ENCODE measurements around the gene DLG3. TPM values are rescaled to one million over a fixed set of nuclear protein-coding genes. Genes with fewer than 3 reads are reported as not detected.
"Not testable (repeated sequence)": the region's sequence is repeated elsewhere in the genome, so short reads cannot be mapped to it uniquely, and the experiment has no call there.

Gene DLG3
- total RNA-seq, result 10 to 100 TPM in 1 of 2 donors, 1 to 10 TPM in 1; 9.5 to 13.2 TPM

GRCh38 chrX:70444326-70444945, at the start of gene DLG3:
Gene DLG3, plus strand, starts transcription at chrX:70444835. Its CDS starts 367 bp downstream, at chrX:70445202.
- H3K27me3 Mint-ChIP-seq, result peaks cover 23 to 33% of the 10 kb centered on the region in 2 donors
- DNase-seq (ENCODE audit: low spot score) (no peak), ATAC-seq (peak; percentile 50 to 75)
- H3K4me3 Mint-ChIP-seq, result peak within 1 kb of the TSS; percentile 57
- no peak within 1 kb of the TSS for H3K27ac Mint-ChIP-seq
- H3K36me3 Mint-ChIP-seq, result no peaks in the 10 kb centered on the region
- no peaks in the 10 kb centered on the region for H3K9me3 Mint-ChIP-seq
- H3K4me1 Mint-ChIP-seq (ENCODE audit: low read depth in 2 of 2), result peaks cover 5% of the 10 kb centered on the region in 2 donors

GRCh38 chrX:70398899-70399298, 45.7 kb upstream of the DLG3 start:
- DNase-seq (ENCODE audit: low spot score) (no peak), ATAC-seq (peak; percentile 79)
- peak overlapping the region in 1 of 2 donors; percentile 17 for H3K27ac Mint-ChIP-seq
- H3K27me3 Mint-ChIP-seq, result no peaks in the 10 kb centered on the region
- no peak overlapping the region for H3K4me3 Mint-ChIP-seq
- H3K4me1 Mint-ChIP-seq (ENCODE audit: low read depth in 2 of 2), result peaks cover 2 to 10% of the 10 kb centered on the region in 2 donors
- H3K36me3 Mint-ChIP-seq, result no peaks in the 10 kb centered on the region
- no peaks in the 10 kb centered on the region for H3K9me3 Mint-ChIP-seq

GRCh38 chrX:70400181-70400580, 44.5 kb upstream of the DLG3 start:
- not testable (repeated sequence) for H3K27ac Mint-ChIP-seq

GRCh38 chrX:70402721-70403120, 41.9 kb upstream of the DLG3 start:
- Mint-ChIP-seq H3K36me3 (no peaks in the 10 kb centered on the region), H3K27ac (no peak overlapping the region)

More at GRCh38 chrX:70400181-70400580, 44.5 kb upstream of the DLG3 start:
- ATAC-seq; H3K27me3 Mint-ChIP-seq; DNase-seq (ENCODE audit: low spot score); H3K36me3 Mint-ChIP-seq; H3K9me3 Mint-ChIP-seq; H3K4me3 Mint-ChIP-seq: not testable (repeated sequence)
- H3K4me1 Mint-ChIP-seq (ENCODE audit: low read depth in 2 of 2), result peaks cover 2 to 10% of the 10 kb centered on the region in 2 donors

GRCh38 chrX:70405003-70405402, 39.6 kb upstream of the DLG3 start:
- DNase-seq (ENCODE audit: low spot score), result no peak
- Mint-ChIP-seq H3K27me3 (no peaks in the 10 kb centered on the region), H3K4me3 (no peak overlapping the region), H3K4me1 (ENCODE audit: low read depth in 2 of 2) (no peaks in the 10 kb centered on the region), H3K27ac (no peak overlapping the region), H3K9me3 (no peaks in the 10 kb centered on the region), H3K36me3 (no peaks in the 10 kb centered on the region)
- ATAC-seq, result no peak

More at GRCh38 chrX:70402721-70403120, 41.9 kb upstream of the DLG3 start:
- H3K4me1 Mint-ChIP-seq (ENCODE audit: low read depth in 2 of 2), result peaks cover 2 to 10% of the 10 kb centered on the region in 2 donors
- DNase-seq (ENCODE audit: low spot score) (no peak), ATAC-seq (no peak)
- no peaks in the 10 kb centered on the region for H3K27me3 Mint-ChIP-seq
- no peaks in the 10 kb centered on the region for H3K9me3 Mint-ChIP-seq
- no peak overlapping the region for H3K4me3 Mint-ChIP-seq

GRCh38 chrX:70410921-70411320, 33.7 kb upstream of the DLG3 start:
- no peak overlapping the region for H3K4me3 Mint-ChIP-seq
- no peaks in the 10 kb centered on the region for H3K27me3 Mint-ChIP-seq
- H3K36me3 Mint-ChIP-seq, result no peaks in the 10 kb centered on the region
- no peak for ATAC-seq
- DNase-seq (ENCODE audit: low spot score), result no peak
- H3K27ac Mint-ChIP-seq, result no peak overlapping the region
- no peaks in the 10 kb centered on the region for H3K9me3 Mint-ChIP-seq
- no peaks in the 10 kb centered on the region for H3K4me1 Mint-ChIP-seq (ENCODE audit: low read depth in 2 of 2)

- no peak overlapping the region for H3K4me3 Mint-ChIP-seq
Measured at GRCh38 chrX:70411475-70411874, 33.2 kb upstream of the DLG3 start.

GRCh38 chrX:70421618-70422017, 23.0 kb upstream of the DLG3 start:
- no peaks in the 10 kb centered on the region for H3K36me3 Mint-ChIP-seq
- ATAC-seq, result no peak
- peaks cover 0 to 8% of the 10 kb centered on the region in 2 donors for H3K27me3 Mint-ChIP-seq
- DNase-seq (ENCODE audit: low spot score), result no peak
- H3K4me3 Mint-ChIP-seq, result no peak overlapping the region
- H3K4me1 Mint-ChIP-seq (ENCODE audit: low read depth in 2 of 2), result no peaks in the 10 kb centered on the region
- no peaks in the 10 kb centered on the region for H3K9me3 Mint-ChIP-seq
- no peak overlapping the region for H3K27ac Mint-ChIP-seq

More at GRCh38 chrX:70411475-70411874, 33.2 kb upstream of the DLG3 start:
- Mint-ChIP-seq H3K4me1 (ENCODE audit: low read depth in 2 of 2) (no peaks in the 10 kb centered on the region), H3K9me3 (no peaks in the 10 kb centered on the region), H3K36me3 (no peaks in the 10 kb centered on the region), H3K27me3 (no peaks in the 10 kb centered on the region), H3K27ac (no peak overlapping the region)
- no peak for DNase-seq (ENCODE audit: low spot score)
- no peak for ATAC-seq

GRCh38 chrX:70422851-70423341, 21.7 kb upstream of the DLG3 start, which contains the start of gene GDPD2:
Gene GDPD2, plus strand, starts transcription at chrX:70423314. Its CDS starts 1,671 bp downstream, at chrX:70424985.
- Mint-ChIP-seq H3K4me1 (ENCODE audit: low read depth in 2 of 2) (no peaks in the 10 kb centered on the region), H3K27ac (no peak within 1 kb of the TSS), H3K27me3 (peaks cover 0 to 8% of the 10 kb centered on the region in 2 donors), H3K4me3 (no peak within 1 kb of the TSS), H3K36me3 (no peaks in the 10 kb centered on the region), H3K9me3 (no peaks in the 10 kb centered on the region)
- ATAC-seq, result no peak
- no peak for DNase-seq (ENCODE audit: low spot score)

- Mint-ChIP-seq H3K9me3 (no peaks in the 10 kb centered on the region), H3K4me1 (ENCODE audit: low read depth in 2 of 2) (no peaks in the 10 kb centered on the region)
- ATAC-seq, result no peak
Measured at GRCh38 chrX:70423936-70424675, 20.5 kb upstream of the DLG3 start.

GRCh38 chrX:70424801-70425200, 19.8 kb upstream of the DLG3 start:
- no peak overlapping the region for H3K27ac Mint-ChIP-seq
- no peaks in the 10 kb centered on the region for H3K36me3 Mint-ChIP-seq
- no peak for DNase-seq (ENCODE audit: low spot score)
- H3K27me3 Mint-ChIP-seq, result peaks cover 0 to 11% of the 10 kb centered on the region in 2 donors
- ATAC-seq, result no peak
- H3K4me1 Mint-ChIP-seq (ENCODE audit: low read depth in 2 of 2), result no peaks in the 10 kb centered on the region
- no peak overlapping the region for H3K4me3 Mint-ChIP-seq
- H3K9me3 Mint-ChIP-seq, result no peaks in the 10 kb centered on the region

More at GRCh38 chrX:70423936-70424675, 20.5 kb upstream of the DLG3 start:
- DNase-seq (ENCODE audit: low spot score), result no peak
- H3K4me3 Mint-ChIP-seq, result no peak overlapping the region
- H3K27me3 Mint-ChIP-seq, result peaks cover 0 to 11% of the 10 kb centered on the region in 2 donors
- H3K27ac Mint-ChIP-seq, result no peak overlapping the region
- H3K36me3 Mint-ChIP-seq, result no peaks in the 10 kb centered on the region

- ATAC-seq (no peak), DNase-seq (ENCODE audit: low spot score) (no peak)
- no peaks in the 10 kb centered on the region for H3K4me1 Mint-ChIP-seq (ENCODE audit: low read depth in 2 of 2)
- no peak overlapping the region for H3K27ac Mint-ChIP-seq
- no peak overlapping the region for H3K4me3 Mint-ChIP-seq
- H3K27me3 Mint-ChIP-seq, result peaks cover 0 to 11% of the 10 kb centered on the region in 2 donors
- no peaks in the 10 kb centered on the region for H3K9me3 Mint-ChIP-seq
- H3K36me3 Mint-ChIP-seq, result no peaks in the 10 kb centered on the region
Measured at GRCh38 chrX:70426286-70427278, 18.1 kb upstream of the DLG3 start.

GRCh38 chrX:70427365-70427764, 17.3 kb upstream of the DLG3 start:
- H3K36me3 Mint-ChIP-seq, result no peaks in the 10 kb centered on the region
- no peak for DNase-seq (ENCODE audit: low spot score)
- no peaks in the 10 kb centered on the region for H3K4me1 Mint-ChIP-seq (ENCODE audit: low read depth in 2 of 2)
- H3K27me3 Mint-ChIP-seq, result peaks cover 0 to 11% of the 10 kb centered on the region in 2 donors
- no peak for ATAC-seq
- no peak overlapping the region for H3K4me3 Mint-ChIP-seq
- no peak overlapping the region for H3K27ac Mint-ChIP-seq
- H3K9me3 Mint-ChIP-seq, result no peaks in the 10 kb centered on the region
